RWPE1 (cell line): ENCODE measurements around the gene APOBEC3A.
"Not testable (repeated sequence)": the region's sequence is repeated elsewhere in the genome, so short reads cannot be mapped to it uniquely, and the experiment has no call there.

ENCODE experiments used
- CTCF ChIA-PET: fragments of 350-600 bp; sonication (Branson Sonifier 250); formaldehyde crosslinking; extraction: SDS; loops from one replicate; lab custom pipeline; 2021; lab: Yijun Ruan, JAX
- POLR2A ChIA-PET: fragments of 400-600 bp; formaldehyde crosslinking; extraction: SDS; loops from one replicate; lab custom pipeline; 2020; ENCODE audit warnings: antibody characterized with exemption; ENCODE audit not compliant: low non-redundant PET; lab: Yijun Ruan, JAX
- DNase-seq: peaks from one replicate; pipeline ENCODE4 v3.0.0; 2012; ENCODE audit warnings: low spot score
- H3K27ac ChIP-seq: fragments of 450-650 bp; 2 replicates; pipeline ENCODE4 v1.5.1; 2017
- TF ChIP-seq, protein P1 (sequence below): fragments of 450-650 bp; conservative IDR thresholded peaks from 2 replicates; pipeline ENCODE4 v1.5.1; 2017; ENCODE audit warnings: low read depth, mild to moderate bottlenecking

The APOBEC3A gene

DNA sequence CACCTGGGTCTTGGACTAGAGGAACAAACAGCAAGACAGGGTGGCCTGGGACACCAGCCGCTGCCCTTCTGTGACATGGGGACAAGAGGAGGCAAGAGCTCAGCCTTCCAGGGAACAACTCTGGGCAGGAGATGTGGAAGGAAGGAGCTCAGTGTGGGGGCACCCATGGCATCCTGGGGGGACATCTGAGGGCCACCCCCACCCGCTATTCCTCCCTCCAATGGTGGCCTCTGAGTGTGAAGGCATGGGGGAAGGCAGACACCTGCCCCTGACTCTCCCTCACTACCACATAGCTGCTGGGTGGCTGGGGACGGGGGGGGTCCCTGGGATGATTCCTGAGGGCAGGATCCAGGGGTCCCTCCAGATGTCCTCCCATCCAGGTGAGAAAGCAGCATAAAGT lies 29.2 kb downstream of the APOBEC3A start:
- H3K27ac ChIP-seq, result no peak overlapping the region
- no peak for DNase-seq
- POLR2A ChIA-PET, result no interaction called here
- TF ChIP-seq, protein P1, sequence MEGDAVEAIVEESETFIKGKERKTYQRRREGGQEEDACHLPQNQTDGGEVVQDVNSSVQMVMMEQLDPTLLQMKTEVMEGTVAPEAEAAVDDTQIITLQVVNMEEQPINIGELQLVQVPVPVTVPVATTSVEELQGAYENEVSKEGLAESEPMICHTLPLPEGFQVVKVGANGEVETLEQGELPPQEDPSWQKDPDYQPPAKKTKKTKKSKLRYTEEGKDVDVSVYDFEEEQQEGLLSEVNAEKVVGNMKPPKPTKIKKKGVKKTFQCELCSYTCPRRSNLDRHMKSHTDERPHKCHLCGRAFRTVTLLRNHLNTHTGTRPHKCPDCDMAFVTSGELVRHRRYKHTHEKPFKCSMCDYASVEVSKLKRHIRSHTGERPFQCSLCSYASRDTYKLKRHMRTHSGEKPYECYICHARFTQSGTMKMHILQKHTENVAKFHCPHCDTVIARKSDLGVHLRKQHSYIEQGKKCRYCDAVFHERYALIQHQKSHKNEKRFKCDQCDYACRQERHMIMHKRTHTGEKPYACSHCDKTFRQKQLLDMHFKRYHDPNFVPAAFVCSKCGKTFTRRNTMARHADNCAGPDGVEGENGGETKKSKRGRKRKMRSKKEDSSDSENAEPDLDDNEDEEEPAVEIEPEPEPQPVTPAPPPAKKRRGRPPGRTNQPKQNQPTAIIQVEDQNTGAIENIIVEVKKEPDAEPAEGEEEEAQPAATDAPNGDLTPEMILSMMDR, result no peak
- CTCF ChIA-PET, result no interaction called here

- no peak for DNase-seq
- POLR2A ChIA-PET, result no interaction called here
- no peak overlapping the region for H3K27ac ChIP-seq
- CTCF ChIA-PET, result interaction anchor here (0.7 kb wide), 1 partner anchor 547 kb away, joined by 3 read pairs; no protein-coding TSS in a partner anchor
- TF ChIP-seq, protein P1, result no peak
These were observed 29.9 kb downstream of the APOBEC3A start for GRCh38 chr22:38987171-38987895.

DNA sequence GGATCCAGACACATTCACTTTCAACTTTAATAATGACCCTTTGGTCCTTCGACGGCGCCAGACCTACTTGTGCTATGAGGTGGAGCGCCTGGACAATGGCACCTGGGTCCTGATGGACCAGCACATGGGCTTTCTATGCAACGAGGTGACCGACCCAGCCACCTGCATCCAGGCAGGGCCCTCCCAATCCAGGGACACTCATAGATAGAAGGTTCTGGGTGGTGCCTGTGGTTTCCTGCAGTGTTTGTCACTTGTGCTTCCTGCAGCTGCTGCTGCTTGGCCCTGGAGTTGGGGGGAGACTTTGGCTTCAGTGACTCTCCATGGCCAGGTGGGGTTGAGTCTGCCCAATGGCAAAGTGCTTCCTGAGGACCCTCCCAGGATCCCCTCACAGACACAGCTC lies 32.1 kb downstream of the APOBEC3A start:
- no peak for DNase-seq
- ChIA-PET CTCF (no interaction called here), POLR2A (no interaction called here)
- no peak overlapping the region for H3K27ac ChIP-seq
- TF ChIP-seq, protein P1, result no peak

DNA sequence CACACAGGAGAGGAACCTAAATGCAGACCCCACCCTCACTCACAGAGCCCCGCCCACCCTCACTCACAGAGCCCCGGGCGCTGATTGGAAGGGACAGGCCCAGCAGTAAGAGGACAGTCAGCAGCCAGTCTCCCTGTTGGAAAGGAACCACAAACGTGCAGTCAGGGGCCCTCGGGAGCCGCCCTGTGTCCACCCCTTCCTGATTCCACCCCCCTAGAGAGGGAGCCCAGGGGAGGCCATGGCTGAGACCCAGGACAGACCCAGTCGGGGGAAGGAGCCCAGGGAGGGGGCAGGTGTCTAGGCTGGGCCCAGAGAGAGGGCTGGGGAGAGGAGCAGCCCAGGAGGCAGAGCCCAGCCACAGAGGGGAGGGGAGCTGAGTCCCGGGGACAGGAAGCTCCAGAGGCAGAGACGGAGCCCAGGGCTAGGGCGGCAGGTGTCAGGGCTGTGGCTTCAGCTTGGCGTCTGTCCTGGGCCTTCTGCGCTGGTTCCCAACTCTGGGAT lies 35.5 kb downstream of the APOBEC3A start:
- POLR2A ChIA-PET, DNase-seq, H3K27ac ChIP-seq: not testable (repeated sequence)
- CTCF ChIA-PET, result interaction anchor here (0.6 kb wide), 1 partner anchor 74 kb away, joined by 5 read pairs; no protein-coding TSS in a partner anchor

DNA sequence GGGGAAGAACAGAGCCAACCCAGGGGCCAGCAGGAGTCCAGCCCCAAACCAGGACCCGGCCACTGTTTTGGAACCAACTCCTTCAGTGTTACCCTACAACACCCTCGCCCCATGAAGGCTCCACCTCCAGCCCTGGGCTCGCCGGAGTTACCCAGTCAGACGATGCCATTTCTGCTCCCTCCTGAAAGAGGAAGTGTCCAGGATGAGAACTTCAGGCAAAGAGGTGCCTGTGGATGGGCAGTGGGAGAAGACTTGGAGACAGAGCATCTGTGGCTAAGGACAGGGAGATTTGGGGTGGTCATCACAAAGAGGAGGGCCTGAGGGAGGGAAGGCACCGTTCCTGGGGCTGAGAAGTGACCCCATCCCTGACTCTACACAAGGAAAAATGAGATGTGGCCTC lies 38.7 kb downstream of the APOBEC3A start:
- H3K27ac ChIP-seq, result no peak overlapping the region
- CTCF ChIA-PET, result no interaction called here
- TF ChIP-seq, protein P1, result no peak
- DNase-seq, result no peak
- POLR2A ChIA-PET, result no interaction called here

DNA sequence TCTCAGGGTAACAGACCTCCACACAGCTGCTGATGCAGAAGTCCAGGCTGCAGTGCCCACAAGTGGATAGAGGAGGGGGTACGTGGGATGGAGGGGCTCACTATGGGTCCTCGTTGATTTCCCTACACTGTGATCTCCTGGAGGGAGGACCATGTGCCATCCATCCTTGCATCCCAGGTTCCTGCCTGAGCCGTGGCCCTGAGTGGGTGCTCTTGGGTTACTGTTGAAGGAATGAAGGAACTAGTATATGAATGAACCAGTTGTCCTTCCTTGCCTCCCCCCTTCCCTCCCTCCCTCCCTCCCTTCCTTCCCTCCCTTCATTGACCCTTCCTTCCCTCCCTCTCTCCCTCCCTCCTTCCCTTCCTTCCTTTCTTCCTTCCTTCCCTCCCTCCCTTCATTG lies 40.1 kb downstream of the APOBEC3A start:
- ChIA-PET CTCF (no interaction called here), POLR2A (no interaction called here)
- no peak overlapping the region for H3K27ac ChIP-seq
- DNase-seq, result no peak
- TF ChIP-seq, protein P1, result no peak

DNA sequence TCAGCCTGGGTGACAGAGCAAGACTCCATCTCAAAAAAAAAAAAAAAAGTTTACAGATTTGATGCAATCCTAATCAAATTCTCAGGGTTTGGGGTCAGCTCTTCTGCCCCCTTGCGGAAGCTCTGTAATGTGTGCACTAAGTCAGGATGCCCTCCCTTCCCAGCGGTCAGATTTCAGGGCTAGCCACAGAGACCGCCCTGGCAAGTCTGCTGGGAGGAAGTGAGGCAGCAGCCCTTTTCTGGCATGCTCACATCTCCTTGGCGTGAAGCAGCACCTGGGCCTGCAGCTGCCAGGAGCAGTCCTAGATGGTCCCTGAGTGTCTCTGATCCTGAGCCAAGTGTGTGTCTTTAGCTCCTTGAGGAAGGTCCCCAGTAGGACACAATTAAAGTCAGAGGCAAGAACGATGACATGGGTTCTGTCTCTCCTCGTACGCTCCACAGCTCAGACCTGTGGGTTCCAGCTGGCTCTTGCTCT lies 45.8 kb downstream of the APOBEC3A start:
- POLR2A ChIA-PET, result interaction anchor here (0.6 kb wide), 1 partner anchor 12 kb away, joined by 3 read pairs; no protein-coding TSS in a partner anchor
- TF ChIP-seq, protein P1, result peak; percentile 82

More for the DNA sequence above, 45.8 kb downstream of the APOBEC3A start:
- DNase-seq, result peak; percentile 73
- H3K27ac ChIP-seq, result peak overlapping the region; percentile 51
- CTCF ChIA-PET, result interaction anchor here (0.6 to 2.0 kb wide), 8 partner anchors 11 to 237 kb away, joined by 4 to 14 read pairs (median 7); partner anchors contain the start of gene CBX6
